ENCODE data around the gene TNS4. TPM values are rescaled to one million over a fixed set of nuclear protein-coding genes. Genes with fewer than 3 reads are reported as not detected.

Gene TNS4
- total RNA-seq, 1 experiment from 2014 or later, result 36.6 TPM

GRCh38 chr17:40454613-40454995, 46.8 kb downstream of the TNS4 start:
- Histone ChIP-seq H3K4me2 (ENCODE audit: low read length) (no peak overlapping the region), H3K27ac (ENCODE audit: low read depth, low read length) (no peak overlapping the region), H3K27me3 (ENCODE audit: insufficient read depth, low read length) (no peaks in the 10 kb centered on the region), H3K79me2 (ENCODE audit: insufficient read depth, low read length) (no peaks in the 10 kb centered on the region), H3K4me1 (ENCODE audit: control insufficient read depth in 1 of 2, insufficient read depth in 2 of 2, low read length in 2 of 2) (peaks cover 0 to 33% of the 10 kb centered on the region in 2 experiments; a peak in 2 of 4 replicates), H3K36me3 (ENCODE audit: control insufficient read depth in 1 of 2, insufficient read depth in 2 of 2, low read length in 2 of 2) (no peaks in the 10 kb centered on the region), H3K9me2 (ENCODE audit: insufficient read depth) (no peaks in the 10 kb centered on the region), H2AFZ (ENCODE audit: low read depth, low read length, poor library complexity, severe bottlenecking) (no peak overlapping the region), H4K20me1 (ENCODE audit: insufficient read depth) (no peaks in the 10 kb centered on the region), H3K4me3 (replicated peaks in 1 of 2; ENCODE audit: low read depth in 1 of 2, low read length in 2 of 2) (no peak overlapping the region), H3K9me3 (ENCODE audit: control insufficient read depth in 1 of 2, insufficient read depth in 1 of 2, low read depth in 1 of 2, low read length in 2 of 2) (no peaks in the 10 kb centered on the region), H3K9ac (ENCODE audit: low read length) (no peak overlapping the region)
- no peak for TF ChIP-seq EZH2 (IDR thresholded peaks at IDR 0.05)
- no peak for TF ChIP-seq CTCF (IDR thresholded peaks at IDR 0.05 in 2 of 3, conservative IDR thresholded peaks at IDR 0.05 in 1 of 3; ENCODE audit: borderline replicate concordance in 1 of 3, insufficient read depth in 1 of 3, low read depth in 2 of 3, low read length in 2 of 3)
- no peak for TF ChIP-seq YY1 (IDR thresholded peaks at IDR 0.05; ENCODE audit: extremely low read depth, insufficient replicate concordance, low read depth, low read length)
- no peak for TF ChIP-seq MAX (IDR thresholded peaks at IDR 0.05)
- no peak for TF ChIP-seq ELF1 (IDR thresholded peaks at IDR 0.05; ENCODE audit: borderline replicate concordance, low read depth)
- no peak for TF ChIP-seq SRF (IDR thresholded peaks at IDR 0.05; ENCODE audit: low read depth)
- no peak for TF ChIP-seq POLR2AphosphoS5 (IDR thresholded peaks at IDR 0.05; ENCODE audit: low read depth, low read length)
- TF ChIP-seq ZNF274 (IDR thresholded peaks at IDR 0.05; ENCODE audit: low read depth, low read length), result no peak
- TF ChIP-seq RAD21 (IDR thresholded peaks at IDR 0.05; ENCODE audit: low read depth), result no peak
- no peak for TF ChIP-seq EGR1 (IDR thresholded peaks at IDR 0.05; ENCODE audit: low read depth)
- TF ChIP-seq EZH2phosphoT487 (IDR thresholded peaks at IDR 0.05; ENCODE audit: borderline replicate concordance), result no peak
- TF ChIP-seq CEBPB (IDR thresholded peaks at IDR 0.05; ENCODE audit: low read depth), result no peak
- no TSS peak for BruUV-seq (replicated peaks)
- ChIA-PET CTCF (interaction anchor here (1.1 to 1.6 kb wide), 3 partner anchors 14 to 31 kb away, joined by 3 to 4 read pairs (median 3); no protein-coding TSS in a partner anchor), RAD21 (ENCODE audit: low non-redundant PET in 1 of 2, low total read pairs in 2 of 2, uncharacterized antibody in 2 of 2, unreplicated experiment in 2 of 2) (no interaction called here), POLR2A (interaction anchor here (1.6 kb wide), 1 partner anchor 37 kb away, joined by 3 read pairs; the partner anchor contains the start of gene TOP2A)
- intact Hi-C loops (cut with micrococcal nuclease), result no loop called here
- ATAC-seq (no peak), DNase-seq (ENCODE audit: low read depth, low spot score) (no peak)
